Activated CD4-positive, alpha-beta T cell treated with anti-CD3 and anti-CD28 coated beads for 24 hours (primary cell): ENCODE measurements around the gene MAP3K7.

Experiments
- DNase-seq, 2 donors: peaks; one replicate each; pipeline ENCODE4 v3.0.0-alpha.2; 2020; ENCODE audit warnings: low read depth in 2 of 2

The MAP3K7 gene

GRCh38 chr6:90484385-90484784 is 102.5 kb downstream of the MAP3K7 start:
- DNase-seq: no peak

- DNase-seq: no peak
These were observed 102.9 kb downstream of the MAP3K7 start for GRCh38 chr6:90483956-90484355.

- DNase-seq: no peak
These were observed 103.6 kb downstream of the MAP3K7 start for GRCh38 chr6:90483116-90483839.

GRCh38 chr6:90480666-90481065 is 106.2 kb downstream of the MAP3K7 start:
- no peak for DNase-seq

- DNase-seq: no peak
These were observed 107.3 kb downstream of the MAP3K7 start for GRCh38 chr6:90479603-90479926.

GRCh38 chr6:90478789-90479602 is 107.9 kb downstream of the MAP3K7 start:
- DNase-seq: peak; percentile 74 to 79

- no peak for DNase-seq
These were observed 108.6 kb downstream of the MAP3K7 start for GRCh38 chr6:90478278-90478677.

GRCh38 chr6:90477366-90477765 is 109.5 kb downstream of the MAP3K7 start:
- no peak for DNase-seq

GRCh38 chr6:90472716-90473115 is 114.2 kb downstream of the MAP3K7 start:
- no peak for DNase-seq

- no peak for DNase-seq
These were observed 115.6 kb downstream of the MAP3K7 start for GRCh38 chr6:90471263-90471662.

GRCh38 chr6:90469906-90470305 is 117.0 kb downstream of the MAP3K7 start:
- no peak for DNase-seq

- DNase-seq: no peak
These were observed 118.0 kb downstream of the MAP3K7 start for GRCh38 chr6:90468859-90469258.

- no peak for DNase-seq
These were observed 118.8 kb downstream of the MAP3K7 start for GRCh38 chr6:90468080-90468479.

- DNase-seq: no peak
These were observed 119.3 kb downstream of the MAP3K7 start for GRCh38 chr6:90467546-90467945.

- DNase-seq: no peak
These were observed 120.5 kb downstream of the MAP3K7 start for GRCh38 chr6:90466154-90466940.

GRCh38 chr6:90465686-90466085 is 121.2 kb downstream of the MAP3K7 start:
- no peak for DNase-seq

- DNase-seq: no peak
These were observed 122.4 kb downstream of the MAP3K7 start for GRCh38 chr6:90464507-90464906.

GRCh38 chr6:90463874-90464273 is 123.0 kb downstream of the MAP3K7 start:
- DNase-seq: no peak
